ENCODE results near the gene SERGEF.
A peak's percentile ranks its signal among the peaks of the same experiment; 100 is the strongest.

The SERGEF gene

DNA sequence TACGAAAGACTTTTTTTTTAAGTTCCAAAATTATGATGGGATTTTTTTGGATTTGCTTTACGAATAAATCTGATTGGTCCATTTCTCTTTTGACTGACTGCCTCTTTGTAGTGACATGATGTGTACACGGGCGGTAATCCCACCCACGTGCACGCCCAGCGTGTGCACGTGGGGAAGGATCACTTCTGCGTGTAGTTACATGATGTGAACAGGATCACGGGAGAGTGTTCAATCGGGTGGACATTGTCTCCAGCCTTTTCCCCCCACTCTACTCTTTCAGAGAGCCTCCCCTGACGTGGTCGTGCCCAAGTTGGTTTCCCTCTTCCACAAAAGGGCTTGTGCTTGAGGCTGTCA, 235.1 kb downstream of the SERGEF start:
- no peak overlapping the region for H3K27ac Mint-ChIP-seq

GRCh38 chr11:17777086-17777737, 235.6 kb downstream of the SERGEF start:
- no peaks in the 10 kb centered on the region for H3K4me1 Mint-ChIP-seq
- no peaks in the 10 kb centered on the region for H3K9me3 Mint-ChIP-seq
- ATAC-seq (no peak), DNase-seq (ENCODE audit: low spot score in 2 of 2) (no peak)
- no peaks in the 10 kb centered on the region for H3K36me3 Mint-ChIP-seq
- H3K4me3 Mint-ChIP-seq, result no peak overlapping the region
- no peak overlapping the region for H3K27ac Mint-ChIP-seq

More for the DNA sequence above, 235.1 kb downstream of the SERGEF start:
- Mint-ChIP-seq H3K36me3 (no peaks in the 10 kb centered on the region), H3K4me3 (no peak overlapping the region), H3K9me3 (no peaks in the 10 kb centered on the region), H3K4me1 (no peaks in the 10 kb centered on the region)
- no peak for ATAC-seq
- DNase-seq (ENCODE audit: low spot score in 2 of 2), result no peak

DNA sequence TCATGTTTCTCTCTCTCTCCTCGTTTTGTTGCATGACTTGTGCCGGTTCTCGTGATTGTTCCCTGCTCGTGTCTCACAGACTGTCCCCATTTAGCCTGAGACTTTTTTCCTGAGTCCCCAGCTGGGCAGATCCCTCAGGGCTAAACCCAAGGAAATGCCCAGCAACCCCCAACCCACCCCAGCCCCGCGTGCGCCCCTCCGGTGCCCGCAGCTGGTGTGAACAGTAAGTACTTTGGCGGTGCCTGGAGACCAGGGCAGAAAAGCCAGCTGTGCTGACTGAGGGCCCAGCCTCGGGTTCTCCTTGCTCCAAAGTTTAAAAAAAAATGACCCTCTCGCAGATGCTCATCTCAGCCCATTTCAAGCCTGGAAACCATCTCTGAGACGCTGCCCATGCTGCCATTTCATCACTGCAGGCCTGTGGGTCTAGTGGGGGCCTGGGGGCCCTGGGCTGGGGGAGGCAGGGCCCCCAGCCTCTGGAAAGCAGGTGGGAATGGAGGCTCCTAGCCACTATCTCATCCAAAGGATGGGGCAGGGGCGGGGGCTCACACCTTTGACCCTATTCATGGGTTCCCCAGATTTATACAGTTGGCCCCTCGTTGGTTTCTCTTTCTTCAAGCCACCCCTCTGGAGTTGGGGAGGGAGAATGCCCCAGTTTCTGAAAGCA, 236.5 kb downstream of the SERGEF start:
- no peak for ATAC-seq
- Mint-ChIP-seq H3K36me3 (no peaks in the 10 kb centered on the region), H3K4me3 (no peak overlapping the region)

GRCh38 chr11:17775507-17776211, 237.2 kb downstream of the SERGEF start:
- no peak overlapping the region for H3K4me3 Mint-ChIP-seq
- no peak for ATAC-seq
- no peaks in the 10 kb centered on the region for H3K36me3 Mint-ChIP-seq
- H3K27ac Mint-ChIP-seq, result peak overlapping the region; percentile 29
- DNase-seq (ENCODE audit: low spot score in 2 of 2), result no peak
- no peaks in the 10 kb centered on the region for H3K9me3 Mint-ChIP-seq
- no peaks in the 10 kb centered on the region for H3K4me1 Mint-ChIP-seq

More for the DNA sequence above, 236.5 kb downstream of the SERGEF start:
- Mint-ChIP-seq H3K9me3 (no peaks in the 10 kb centered on the region), H3K27ac (no peak overlapping the region), H3K4me1 (no peaks in the 10 kb centered on the region)
- no peak for DNase-seq (ENCODE audit: low spot score in 2 of 2)

DNA sequence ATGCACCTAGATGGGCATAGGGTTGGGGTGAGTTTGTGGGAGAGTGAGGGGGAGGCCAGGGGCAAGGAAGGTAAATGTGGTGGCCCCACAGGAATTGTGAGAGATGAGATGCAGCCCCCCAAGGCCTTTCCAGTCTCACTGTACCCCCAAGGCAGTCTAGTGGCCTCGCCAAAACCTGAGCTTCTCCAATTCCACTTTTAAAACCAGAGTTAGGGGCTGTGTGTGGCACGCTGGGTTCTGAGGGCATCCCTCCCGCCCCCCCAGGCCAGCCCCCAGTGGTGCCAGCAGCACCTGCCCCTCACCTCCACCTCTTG, 237.9 kb downstream of the SERGEF start:
- ATAC-seq (no peak), DNase-seq (ENCODE audit: low spot score in 2 of 2) (no peak)
- Mint-ChIP-seq H3K36me3 (no peaks in the 10 kb centered on the region), H3K9me3 (no peaks in the 10 kb centered on the region), H3K27ac (peak overlapping the region; percentile 29), H3K4me3 (no peak overlapping the region), H3K4me1 (no peaks in the 10 kb centered on the region)

DNA sequence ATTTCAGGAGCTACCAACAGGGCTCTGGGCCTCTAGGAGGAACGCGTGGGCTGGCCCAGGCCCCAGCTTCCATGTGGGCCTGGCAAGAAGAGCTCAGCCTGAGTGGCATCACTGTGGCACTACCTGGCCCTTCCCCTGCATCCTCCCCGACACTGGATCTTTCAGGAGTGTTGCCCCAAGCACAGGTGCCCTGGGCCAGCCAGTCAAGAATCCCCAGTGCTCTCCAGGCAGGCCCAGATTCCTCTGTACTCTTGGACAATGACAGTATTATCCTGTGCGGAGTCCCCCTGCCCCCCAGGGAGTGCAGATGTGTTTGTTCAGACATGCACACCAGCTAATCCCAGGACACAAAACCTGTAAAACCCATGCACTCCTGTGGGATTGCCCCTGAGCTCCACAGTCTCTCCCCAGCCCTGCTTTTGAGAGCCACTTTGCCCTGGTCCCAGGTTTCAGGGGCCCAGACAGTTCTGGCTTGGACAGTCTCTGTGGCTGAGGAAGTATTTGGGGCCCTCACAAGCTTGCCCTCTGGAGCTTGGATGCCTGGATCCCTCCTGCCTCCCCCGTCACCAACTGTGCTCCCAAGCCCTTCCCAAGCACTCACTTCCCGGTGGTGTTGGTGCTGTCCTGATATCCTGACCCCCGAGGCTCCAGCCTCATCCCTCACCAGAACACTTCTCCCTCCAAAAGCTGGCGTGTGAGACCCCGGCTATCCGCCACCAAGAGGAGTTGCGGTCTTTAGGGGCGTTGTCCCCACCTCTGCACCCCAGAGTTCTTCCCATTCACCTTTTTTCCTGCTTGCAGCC, 238.4 kb downstream of the SERGEF start:
- no peak overlapping the region for H3K4me3 Mint-ChIP-seq
- H3K36me3 Mint-ChIP-seq, result no peaks in the 10 kb centered on the region
- no peaks in the 10 kb centered on the region for H3K4me1 Mint-ChIP-seq
- no peaks in the 10 kb centered on the region for H3K9me3 Mint-ChIP-seq
- no peak overlapping the region for H3K27ac Mint-ChIP-seq
- DNase-seq (ENCODE audit: low spot score in 2 of 2) (no peak), ATAC-seq (no peak)

- Mint-ChIP-seq H3K9me3 (no peaks in the 10 kb centered on the region), H3K4me3 (no peak overlapping the region), H3K4me1 (no peaks in the 10 kb centered on the region), H3K27ac (no peak overlapping the region), H3K36me3 (no peaks in the 10 kb centered on the region)
- DNase-seq (ENCODE audit: low spot score in 2 of 2) (no peak), ATAC-seq (no peak)
Observed at GRCh38 chr11:17773674-17774073, 239.2 kb downstream of the SERGEF start.

- no peak for DNase-seq (ENCODE audit: low spot score in 2 of 2)
- H3K9me3 Mint-ChIP-seq, result no peaks in the 10 kb centered on the region
- no peaks in the 10 kb centered on the region for H3K36me3 Mint-ChIP-seq
- no peak overlapping the region for H3K27ac Mint-ChIP-seq
- no peak overlapping the region for H3K4me3 Mint-ChIP-seq
- H3K4me1 Mint-ChIP-seq, result no peaks in the 10 kb centered on the region
- no peak for ATAC-seq
Observed at GRCh38 chr11:17772704-17773600, 239.9 kb downstream of the SERGEF start.

DNA sequence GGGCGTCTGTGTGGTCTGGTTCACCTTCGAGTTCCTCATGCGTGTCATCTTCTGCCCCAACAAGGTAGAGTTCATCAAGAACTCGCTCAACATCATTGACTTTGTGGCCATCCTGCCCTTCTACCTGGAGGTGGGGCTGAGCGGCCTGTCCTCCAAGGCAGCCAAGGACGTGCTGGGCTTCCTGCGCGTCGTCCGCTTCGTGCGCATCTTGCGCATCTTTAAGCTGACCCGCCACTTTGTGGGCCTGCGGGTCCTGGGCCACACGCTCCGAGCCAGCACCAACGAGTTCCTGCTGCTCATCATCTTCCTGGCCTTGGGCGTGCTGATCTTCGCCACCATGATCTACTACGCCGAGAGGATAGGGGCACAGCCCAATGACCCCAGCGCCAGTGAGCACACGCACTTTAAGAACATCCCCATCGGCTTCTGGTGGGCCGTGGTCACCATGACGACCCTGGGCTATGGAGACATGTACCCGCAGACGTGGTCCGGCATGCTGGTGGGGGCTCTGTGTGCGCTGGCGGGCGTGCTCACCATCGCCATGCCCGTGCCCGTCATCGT, 240.9 kb downstream of the SERGEF start:
- Mint-ChIP-seq H3K27ac (no peak overlapping the region), H3K36me3 (no peaks in the 10 kb centered on the region), H3K4me3 (no peak overlapping the region), H3K4me1 (no peaks in the 10 kb centered on the region), H3K9me3 (no peaks in the 10 kb centered on the region)
- DNase-seq (ENCODE audit: low spot score in 2 of 2), result no peak
- no peak for ATAC-seq

DNA sequence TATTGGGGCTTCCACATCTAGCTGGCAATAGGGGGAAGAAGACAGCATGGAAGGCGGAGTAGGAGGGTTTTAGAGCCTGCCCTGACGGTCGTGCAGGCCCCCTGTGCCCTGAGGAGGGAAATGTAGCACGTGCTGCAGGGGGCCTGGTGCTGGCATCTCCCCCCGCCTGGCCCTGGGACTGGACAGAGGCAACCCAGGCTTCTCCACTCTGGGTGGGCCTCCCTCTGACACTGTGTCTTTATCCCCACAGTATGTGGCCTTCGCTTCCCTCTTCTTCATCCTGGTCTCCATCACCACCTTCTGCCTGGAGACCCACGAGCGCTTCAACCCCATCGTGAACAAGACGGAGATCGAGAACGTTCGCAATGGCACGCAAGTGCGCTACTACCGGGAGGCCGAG, 241.4 kb downstream of the SERGEF start:
- no peaks in the 10 kb centered on the region for H3K4me1 Mint-ChIP-seq
- H3K9me3 Mint-ChIP-seq, result no peaks in the 10 kb centered on the region
- no peak overlapping the region for H3K27ac Mint-ChIP-seq
- ATAC-seq, result no peak
- no peaks in the 10 kb centered on the region for H3K36me3 Mint-ChIP-seq
- no peak overlapping the region for H3K4me3 Mint-ChIP-seq
- DNase-seq (ENCODE audit: low spot score in 2 of 2), result no peak

- Mint-ChIP-seq H3K36me3 (no peaks in the 10 kb centered on the region), H3K4me1 (no peaks in the 10 kb centered on the region), H3K27ac (no peak overlapping the region), H3K9me3 (no peaks in the 10 kb centered on the region), H3K4me3 (no peak overlapping the region)
- ATAC-seq (no peak), DNase-seq (ENCODE audit: low spot score in 2 of 2) (no peak)
Observed at GRCh38 chr11:17770917-17771316, 241.9 kb downstream of the SERGEF start.

- ATAC-seq (no peak), DNase-seq (ENCODE audit: low spot score in 2 of 2) (no peak)
- Mint-ChIP-seq H3K36me3 (no peaks in the 10 kb centered on the region), H3K4me3 (no peak overlapping the region), H3K4me1 (no peaks in the 10 kb centered on the region), H3K27ac (no peak overlapping the region), H3K9me3 (no peaks in the 10 kb centered on the region)
Observed at GRCh38 chr11:17770048-17770652, 242.7 kb downstream of the SERGEF start.

DNA sequence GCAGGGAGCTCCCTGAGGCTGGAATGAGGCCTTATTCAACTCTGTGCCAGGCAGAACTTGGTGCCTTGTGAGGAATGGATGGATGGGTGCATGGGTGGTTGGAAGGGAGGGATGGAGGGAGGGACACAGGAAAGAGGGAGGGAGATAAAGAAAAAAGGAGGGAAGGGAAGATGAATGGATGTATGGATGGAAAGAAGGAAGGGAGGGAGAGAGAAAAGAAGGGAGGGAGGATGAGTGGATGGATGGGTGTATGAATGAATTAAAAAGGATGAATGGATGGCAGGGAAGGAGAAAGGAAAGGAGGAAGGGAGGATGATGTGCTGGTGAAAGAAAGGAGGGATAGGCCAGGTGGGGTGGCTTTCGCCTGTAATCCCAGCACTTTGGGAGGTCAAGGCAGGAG, 243.6 kb downstream of the SERGEF start:
- no peak for ATAC-seq
- H3K36me3 Mint-ChIP-seq, result no peaks in the 10 kb centered on the region
- H3K27ac Mint-ChIP-seq, result no peak overlapping the region
- no peak overlapping the region for H3K4me3 Mint-ChIP-seq
- no peak for DNase-seq (ENCODE audit: low spot score in 2 of 2)
- no peaks in the 10 kb centered on the region for H3K4me1 Mint-ChIP-seq
- no peaks in the 10 kb centered on the region for H3K9me3 Mint-ChIP-seq

- Mint-ChIP-seq H3K9me3 (no peaks in the 10 kb centered on the region), H3K27ac (no peak overlapping the region), H3K4me3 (no peak overlapping the region), H3K36me3 (no peaks in the 10 kb centered on the region), H3K4me1 (no peaks in the 10 kb centered on the region)
- no peak for ATAC-seq
- no peak for DNase-seq (ENCODE audit: low spot score in 2 of 2)
Observed at GRCh38 chr11:17768547-17768946, 244.3 kb downstream of the SERGEF start.
